KMS-11 (cell line): ENCODE results near the gene NCAM1.

ENCODE experiments used
- H2AFZ ChIP-seq: fragments of 200-600 bp; sonication (generic); 2 replicates; pipeline ENCODE4 v1.6.1; 2016; ENCODE audit warnings: antibody characterized with exemption, mixed run types, low read depth
- H3K27ac ChIP-seq: fragments of 200-600 bp; sonication (generic); 2 replicates; pipeline ENCODE4 v1.6.1; 2016; ENCODE audit warnings: mild to moderate bottlenecking, mixed run types
- H3K27me3 ChIP-seq: fragments of 200-600 bp; sonication (generic); 2 replicates; pipeline ENCODE4 v1.6.1; 2017; ENCODE audit warnings: mild to moderate bottlenecking, low read depth, mixed run types, moderate library complexity; ENCODE audit not compliant: insufficient read depth
- H3K36me3 ChIP-seq: fragments of 200-600 bp; sonication (generic); 2 replicates; pipeline ENCODE4 v1.6.1; 2017; ENCODE audit warnings: mild to moderate bottlenecking, mixed run types; ENCODE audit not compliant: insufficient read depth
- H3K4me1 ChIP-seq: fragments of 200-600 bp; sonication (generic); 2 replicates; pipeline ENCODE4 v1.6.1; 2016; ENCODE audit warnings: mild to moderate bottlenecking, low read depth, mixed run types; ENCODE audit not compliant: poor library complexity, severe bottlenecking
- H3K4me2 ChIP-seq: fragments of 200-600 bp; sonication (generic); 2 replicates; pipeline ENCODE4 v1.7.0; 2016; ENCODE audit warnings: mild to moderate bottlenecking, mixed run types
- H3K4me3 ChIP-seq: fragments of 200-600 bp; sonication (generic); IDR thresholded peaks from 2 replicates; pipeline ENCODE4 v1.6.1; 2017; ENCODE audit warnings: low read depth, low read length, mixed read lengths; ENCODE audit not compliant: insufficient read depth
- H3K79me2 ChIP-seq: fragments of 200-600 bp; sonication (generic); 2 replicates; pipeline ENCODE4 v1.6.1; 2016; ENCODE audit warnings: low read depth, mixed run types; ENCODE audit not compliant: insufficient read depth
- H3K9ac ChIP-seq: fragments of 200-600 bp; sonication (generic); 2 replicates; pipeline ENCODE4 v1.6.1; 2016; ENCODE audit warnings: mild to moderate bottlenecking, mixed run types
- H4K20me1 ChIP-seq: fragments of 200-600 bp; sonication (generic); 2 replicates; pipeline ENCODE4 v1.6.1; 2016; ENCODE audit warnings: mild to moderate bottlenecking, mixed run types; ENCODE audit not compliant: insufficient read depth
- CTCF ChIP-seq: fragments of 200-600 bp; sonication (generic); conservative IDR thresholded peaks from 2 replicates; pipeline ENCODE4 v1.6.1; 2017; ENCODE audit warnings: low read depth, mild to moderate bottlenecking, antibody characterized with exemption, low read length, moderate library complexity, mixed read lengths

Gene NCAM1

GRCh38 chr11:113167599-113167998 is 206.4 kb downstream of the NCAM1 start:
- H3K4me3 ChIP-seq, result no peak overlapping the region
- no peak overlapping the region for H2AFZ ChIP-seq
- H3K9ac ChIP-seq, result no peak overlapping the region
- no peak overlapping the region for H3K4me2 ChIP-seq
- H3K27ac ChIP-seq, result no peak overlapping the region
- H4K20me1 ChIP-seq, result no peaks in the 10 kb centered on the region
- no peaks in the 10 kb centered on the region for H3K4me1 ChIP-seq
- TF ChIP-seq CTCF, result no peak
- H3K27me3 ChIP-seq, result no peaks in the 10 kb centered on the region
- H3K79me2 ChIP-seq, result no peaks in the 10 kb centered on the region
- no peaks in the 10 kb centered on the region for H3K36me3 ChIP-seq

- Histone ChIP-seq H3K79me2 (no peaks in the 10 kb centered on the region), H3K27ac (no peak overlapping the region), H3K4me3 (no peak overlapping the region), H3K4me1 (no peaks in the 10 kb centered on the region), H4K20me1 (no peaks in the 10 kb centered on the region), H3K9ac (no peak overlapping the region), H3K36me3 (no peaks in the 10 kb centered on the region), H3K27me3 (no peaks in the 10 kb centered on the region), H3K4me2 (no peak overlapping the region), H2AFZ (no peak overlapping the region)
- TF ChIP-seq CTCF, result no peak
Measured at GRCh38 chr11:113168354-113169342, 207.4 kb downstream of the NCAM1 start.

GRCh38 chr11:113172382-113172951 is 211.2 kb downstream of the NCAM1 start:
- Histone ChIP-seq H3K9ac (no peak overlapping the region), H3K27ac (no peak overlapping the region), H3K4me3 (no peak overlapping the region), H3K27me3 (no peaks in the 10 kb centered on the region), H3K4me2 (no peak overlapping the region), H3K79me2 (no peaks in the 10 kb centered on the region), H3K4me1 (no peaks in the 10 kb centered on the region), H3K36me3 (no peaks in the 10 kb centered on the region), H4K20me1 (no peaks in the 10 kb centered on the region), H2AFZ (no peak overlapping the region)
- TF ChIP-seq CTCF, result no peak

GRCh38 chr11:113173126-113173525 is 211.9 kb downstream of the NCAM1 start:
- H3K4me1 ChIP-seq, result no peaks in the 10 kb centered on the region
- no peaks in the 10 kb centered on the region for H3K36me3 ChIP-seq
- no peak overlapping the region for H3K9ac ChIP-seq
- no peak overlapping the region for H3K4me2 ChIP-seq
- no peaks in the 10 kb centered on the region for H3K27me3 ChIP-seq
- no peak overlapping the region for H3K27ac ChIP-seq
- H2AFZ ChIP-seq, result no peak overlapping the region
- H3K79me2 ChIP-seq, result no peaks in the 10 kb centered on the region
- no peak overlapping the region for H3K4me3 ChIP-seq
- no peak for TF ChIP-seq CTCF
- H4K20me1 ChIP-seq, result no peaks in the 10 kb centered on the region
